IgD-negative memory B cell (primary cell): Measurements from ENCODE around the gene SHLD1. TPM values are rescaled to one million over a fixed set of nuclear protein-coding genes. Genes with fewer than 3 reads are reported as not detected.
"Not testable (repeated sequence)": the region's sequence is repeated elsewhere in the genome, so short reads cannot be mapped to it uniquely, and the experiment has no call there.

Experiments used
- H3K27ac Mint-ChIP-seq, 3 donors: one replicate each; pipeline ENCODE4 v1.8.0; 2020 to 2022; ENCODE audit warnings: mild to moderate bottlenecking in 3 of 3, mixed read lengths in 3 of 3, moderate library complexity in 1 of 3
- H3K27me3 Mint-ChIP-seq: one replicate; pipeline ENCODE4 v1.8.0; 2021; ENCODE audit warnings: mixed read lengths
- H3K36me3 Mint-ChIP-seq: one replicate; pipeline ENCODE4 v1.8.0; 2020; ENCODE audit warnings: mild to moderate bottlenecking, mixed read lengths
- H3K4me1 Mint-ChIP-seq, 3 donors: one replicate each; pipeline ENCODE4 v1.8.0; 2020 to 2022; ENCODE audit warnings: mixed read lengths in 3 of 3, mild to moderate bottlenecking in 1 of 3
- H3K4me3 Mint-ChIP-seq, 4 donors: one replicate each; pipeline ENCODE4 v1.8.0; 2020 to 2022; ENCODE audit warnings: mild to moderate bottlenecking in 4 of 4, mixed read lengths in 4 of 4, moderate library complexity in 3 of 4
- H3K9me3 Mint-ChIP-seq, 3 donors: one replicate each; pipeline ENCODE4 v1.8.0; 2020 to 2021; ENCODE audit warnings: mixed read lengths in 3 of 3, mild to moderate bottlenecking in 1 of 3
- polyA plus RNA-seq: library from polyadenylated mRNA; unstranded; fragments of 300-500 nt; fragmentation: Illumina TruSeq; gene quantifications from one replicate; pipeline ENCODE4 v1.2.3, GENCODE V29; 2021

SHLD1 gene, protein sequence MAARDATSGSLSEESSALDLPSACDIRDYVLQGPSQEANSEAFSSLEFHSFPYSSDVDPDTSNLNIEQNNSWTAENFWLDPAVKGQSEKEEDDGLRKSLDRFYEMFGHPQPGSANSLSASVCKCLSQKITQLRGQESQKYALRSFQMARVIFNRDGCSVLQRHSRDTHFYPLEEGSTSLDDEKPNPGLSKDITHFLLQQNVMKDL
- polyA plus RNA-seq, result 19.8 TPM

DNA sequence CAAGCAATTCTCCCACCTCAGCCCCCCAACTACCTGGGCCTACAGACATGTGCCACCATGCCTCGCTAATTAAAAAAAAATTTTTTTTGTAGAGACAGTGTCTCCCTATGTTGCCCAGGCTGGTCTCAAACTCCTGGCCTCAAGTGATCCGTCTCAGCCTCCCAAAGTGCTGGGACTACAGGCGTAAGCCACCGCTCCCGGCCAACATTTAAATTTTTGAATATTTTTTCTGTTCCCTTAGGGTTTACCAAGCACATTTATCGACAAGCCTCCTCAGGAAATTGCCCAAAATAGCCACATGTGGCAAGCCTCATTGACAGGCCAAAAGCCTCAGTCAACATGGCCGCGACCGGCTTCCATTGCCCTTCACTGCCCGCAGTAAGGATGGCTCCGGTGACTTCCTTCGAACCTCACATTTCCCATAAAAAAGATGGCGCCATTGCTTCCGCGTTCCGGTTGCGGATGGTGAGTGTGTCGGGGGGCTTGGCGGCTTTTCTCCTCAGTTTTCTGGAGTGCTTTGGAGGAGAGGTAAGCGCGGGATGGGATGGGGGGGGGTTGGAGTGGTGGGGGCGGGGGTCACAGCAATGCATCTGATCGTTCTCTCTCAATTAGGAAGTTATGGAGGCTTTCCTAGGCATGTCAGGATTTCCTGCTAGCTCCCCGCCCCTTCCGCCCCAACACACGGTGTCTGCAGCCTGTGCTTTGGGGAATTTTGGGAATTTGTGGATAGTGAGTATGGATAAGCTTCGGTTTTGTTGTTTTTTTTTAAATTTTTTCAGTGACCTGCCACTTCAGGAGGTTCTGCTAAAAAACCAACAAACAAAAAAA lies at the start of gene SHLD1:
SHLD1 (plus strand) TSS at position 450 of the 828 bp plus-strand sequence. CDS start 22,465 bp downstream, outside the sequence.
- Mint-ChIP-seq H3K27me3 (peaks cover 4% of the 10 kb centered on the region), H3K4me3 (peak within 1 kb of the TSS; percentile 87 to 99 (median 96)), H3K4me1 (peaks cover 12 to 14% (median 14%) of the 10 kb centered on the region in 3 donors), H3K27ac (peak within 1 kb of the TSS; percentile 19 to 99 (median 94)), H3K9me3 (peaks cover 0 to 2% (median 0%) of the 10 kb centered on the region in 3 donors), H3K36me3 (peaks cover 8% of the 10 kb centered on the region)

DNA sequence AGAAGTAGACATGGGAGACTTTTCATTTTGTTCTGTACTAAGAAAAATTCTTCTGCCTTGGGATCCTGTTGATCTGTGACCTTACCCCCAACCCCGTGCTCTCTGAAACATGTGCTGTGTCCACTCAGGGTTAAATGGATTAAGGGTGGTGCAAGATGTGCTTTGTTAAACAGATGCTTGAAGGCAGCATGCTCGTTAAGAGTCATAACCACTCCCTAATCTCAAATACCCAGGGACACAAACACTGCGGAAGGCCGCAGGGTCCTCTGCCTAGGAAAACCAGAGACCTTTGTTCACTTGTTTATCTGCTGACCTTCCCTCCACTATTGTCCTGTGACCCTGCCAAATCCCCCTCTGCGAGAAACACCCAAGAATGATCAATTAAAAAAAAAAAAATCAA lies 47.9 kb upstream of the SHLD1 start:
- not testable (repeated sequence) for H3K4me1 Mint-ChIP-seq, H3K27ac Mint-ChIP-seq, H3K9me3 Mint-ChIP-seq, H3K36me3 Mint-ChIP-seq, H3K4me3 Mint-ChIP-seq, H3K27me3 Mint-ChIP-seq

DNA sequence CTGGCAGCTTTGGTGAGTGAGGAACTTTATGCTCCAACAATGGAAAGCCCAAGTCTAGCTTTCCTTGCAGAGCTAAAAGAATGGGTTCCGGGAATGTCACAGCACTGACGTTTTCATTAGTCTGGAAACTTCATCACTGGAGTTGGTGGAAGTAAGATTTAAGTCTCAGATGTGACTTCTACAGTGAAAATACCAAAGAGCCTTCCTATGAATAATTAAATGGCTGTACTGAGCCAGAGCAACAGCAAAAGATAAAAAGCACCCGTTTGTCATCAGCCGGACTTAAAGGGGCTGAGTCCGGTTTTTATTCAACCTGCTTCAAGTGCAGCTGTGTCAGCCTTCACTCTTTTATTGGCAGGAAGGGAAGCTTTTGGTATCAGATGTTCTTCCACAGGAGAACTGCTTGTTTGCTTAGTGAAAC lies 46.5 kb upstream of the SHLD1 start:
- Mint-ChIP-seq H3K27me3 (peaks cover 4% of the 10 kb centered on the region), H3K36me3 (peaks cover 2% of the 10 kb centered on the region), H3K27ac (no peak overlapping the region), H3K4me3 (no peak overlapping the region), H3K9me3 (no peaks in the 10 kb centered on the region), H3K4me1 (peaks cover 0 to 2% (median 0%) of the 10 kb centered on the region in 3 donors)

DNA sequence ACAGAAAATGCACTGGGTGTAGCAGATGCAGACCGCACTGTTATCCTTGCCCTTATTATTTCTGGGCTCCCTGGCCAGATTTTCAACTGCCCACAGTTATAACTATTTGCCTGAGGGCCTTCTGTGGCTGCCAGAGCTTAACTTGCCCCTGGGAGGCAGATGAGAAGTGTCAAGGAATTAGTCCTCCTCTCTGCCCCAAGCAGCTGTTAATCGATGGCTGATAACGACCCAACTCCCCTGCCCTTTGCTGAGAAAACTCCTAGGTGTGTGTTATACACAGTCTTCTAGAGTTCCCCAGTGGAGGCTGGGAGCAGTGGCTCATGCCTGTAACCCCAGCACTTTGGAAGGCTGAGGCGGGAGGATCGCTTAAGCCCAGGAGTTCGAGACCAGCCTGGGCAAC lies 44.4 kb upstream of the SHLD1 start:
- H3K4me1 Mint-ChIP-seq, result peaks cover 0 to 3% (median 0%) of the 10 kb centered on the region in 3 donors
- H3K36me3 Mint-ChIP-seq, result no peaks in the 10 kb centered on the region
- H3K4me3 Mint-ChIP-seq, result no peak overlapping the region
- no peaks in the 10 kb centered on the region for H3K9me3 Mint-ChIP-seq
- H3K27me3 Mint-ChIP-seq, result peaks cover 6% of the 10 kb centered on the region
- H3K27ac Mint-ChIP-seq, result no peak overlapping the region

DNA sequence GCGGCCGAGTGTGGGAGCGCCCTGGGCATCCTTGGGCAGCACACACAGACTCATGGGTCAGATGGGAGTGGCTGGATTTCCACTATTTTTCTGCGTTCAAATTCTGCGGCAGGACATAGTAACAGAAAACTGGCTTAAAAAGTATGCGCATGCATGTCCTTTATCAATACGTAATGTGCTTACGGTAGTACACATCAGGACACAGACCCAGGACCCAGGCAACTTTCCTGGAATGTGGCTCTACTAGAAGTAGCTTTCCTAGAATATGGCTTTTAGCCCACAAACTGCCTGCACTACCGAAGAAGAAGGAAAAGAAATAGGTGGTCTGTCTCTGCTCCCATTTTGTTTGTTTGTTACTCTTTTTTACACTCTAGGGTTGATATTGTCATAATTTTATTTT lies 43.4 kb upstream of the SHLD1 start:
- Mint-ChIP-seq H3K27me3 (peaks cover 6% of the 10 kb centered on the region), H3K36me3 (no peaks in the 10 kb centered on the region), H3K4me1 (peaks cover 0 to 3% (median 0%) of the 10 kb centered on the region in 3 donors), H3K4me3 (no peak overlapping the region), H3K9me3 (no peaks in the 10 kb centered on the region), H3K27ac (no peak overlapping the region)

DNA sequence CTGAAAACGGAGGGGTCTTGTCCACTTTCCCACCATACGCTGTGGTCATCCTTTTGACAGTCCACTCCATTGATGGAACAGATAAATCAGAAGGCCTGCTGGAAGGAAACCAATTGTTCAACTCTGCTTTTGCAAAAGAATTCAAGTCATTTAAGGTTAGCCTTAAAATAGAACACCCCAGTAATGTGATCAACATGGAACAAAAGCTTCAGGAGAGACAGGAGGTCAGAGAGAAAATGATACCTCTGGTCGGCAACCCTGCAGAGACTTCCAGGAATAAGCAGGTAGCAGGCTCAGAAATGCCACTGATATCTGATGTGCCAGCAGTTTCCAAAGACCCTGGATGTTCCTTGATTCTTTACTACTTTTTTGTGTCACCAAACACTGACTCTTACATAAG lies 39.6 kb upstream of the SHLD1 start:
- Mint-ChIP-seq H3K27ac (no peak overlapping the region), H3K36me3 (peaks cover 2% of the 10 kb centered on the region), H3K4me3 (no peak overlapping the region)

DNA sequence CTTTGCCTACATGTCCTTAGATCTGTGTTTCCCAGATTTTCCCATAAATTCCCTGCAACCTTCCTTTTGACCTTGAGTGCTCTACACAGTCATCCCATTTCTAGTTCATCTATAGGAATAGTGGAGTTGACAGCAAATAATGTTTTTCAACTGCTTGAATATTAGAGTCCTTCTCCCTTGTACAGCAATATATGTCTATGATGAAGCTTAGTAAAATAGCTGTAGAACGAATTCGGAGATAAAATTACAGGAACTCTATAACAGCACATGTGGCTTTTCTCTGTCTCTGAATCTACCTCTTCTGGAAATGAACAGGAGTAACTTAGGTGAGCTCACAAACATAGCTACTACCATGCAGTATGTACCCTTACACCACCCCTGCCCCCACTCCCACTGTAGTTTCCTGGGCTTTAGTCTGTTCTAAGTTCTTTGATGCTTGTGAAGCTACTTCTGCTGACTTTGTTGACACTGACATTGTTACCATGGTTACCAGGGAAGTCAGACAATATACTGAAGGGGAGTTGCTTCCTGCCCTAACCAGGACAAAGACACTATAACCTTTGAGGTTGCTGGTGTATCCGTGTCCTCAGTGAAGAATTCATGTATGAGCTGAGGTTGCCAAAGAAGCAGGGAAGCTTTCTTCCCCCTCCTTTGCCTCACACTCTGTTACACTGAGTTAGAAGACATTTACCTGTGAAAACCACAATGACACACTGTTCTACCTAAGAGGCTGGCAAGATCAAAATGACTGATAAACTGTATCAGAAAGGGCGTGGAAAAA lies 35.8 kb upstream of the SHLD1 start:
- Mint-ChIP-seq H3K4me3 (peak overlapping the region in 2 of 4 donors; percentile 6 to 59), H3K9me3 (peaks cover 0 to 5% (median 5%) of the 10 kb centered on the region in 3 donors), H3K4me1 (peaks cover 12 to 19% (median 17%) of the 10 kb centered on the region in 3 donors), H3K36me3 (peaks cover 2% of the 10 kb centered on the region), H3K27ac (peak overlapping the region; percentile 14 to 85 (median 81)), H3K27me3 (peaks cover 22% of the 10 kb centered on the region)

More for the DNA sequence above, 39.6 kb upstream of the SHLD1 start:
- peaks cover 8 to 13% (median 12%) of the 10 kb centered on the region in 3 donors for H3K4me1 Mint-ChIP-seq
- peaks cover 0 to 5% (median 5%) of the 10 kb centered on the region in 3 donors for H3K9me3 Mint-ChIP-seq
- peaks cover 15% of the 10 kb centered on the region for H3K27me3 Mint-ChIP-seq

DNA sequence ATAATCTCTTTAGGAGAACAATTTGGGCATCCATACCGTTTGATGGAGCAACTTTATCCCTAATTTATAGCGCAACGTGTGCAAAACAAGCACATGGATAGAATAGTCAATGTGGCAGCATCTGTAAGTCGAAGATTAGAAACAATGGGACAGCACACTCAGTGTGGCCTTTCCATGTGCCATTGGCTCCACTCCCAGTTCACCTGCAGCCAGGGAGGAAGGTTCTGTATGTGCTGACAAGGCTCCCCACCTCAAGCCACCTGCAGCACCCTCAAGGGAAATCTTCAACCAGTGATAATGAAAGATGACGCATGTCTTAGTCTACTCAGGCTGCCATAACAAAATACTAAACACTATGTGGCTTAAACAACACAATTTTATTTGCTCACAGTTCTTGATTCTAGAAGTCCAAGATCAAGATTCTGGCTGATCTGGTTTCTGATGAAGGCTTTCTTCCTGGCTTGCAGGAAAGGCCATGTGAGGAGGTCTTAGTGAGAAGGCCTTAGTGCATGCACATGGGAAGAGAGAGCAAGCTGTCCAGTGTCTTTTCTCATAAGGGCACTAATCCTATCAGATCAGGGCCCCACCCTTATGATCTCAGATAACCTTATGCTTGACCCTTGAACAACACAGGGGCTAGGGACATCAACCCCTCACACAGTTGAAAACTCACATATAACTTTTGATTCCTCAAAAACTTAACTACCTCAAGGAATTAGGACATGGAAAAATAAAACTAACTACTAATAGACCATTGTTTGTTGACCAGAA lies 34.9 kb upstream of the SHLD1 start:
- Mint-ChIP-seq H3K27me3 (peaks cover 27% of the 10 kb centered on the region), H3K4me1 (peaks cover 12 to 26% (median 20%) of the 10 kb centered on the region in 3 donors), H3K9me3 (peaks cover 0 to 5% (median 5%) of the 10 kb centered on the region in 3 donors), H3K36me3 (peaks cover 2% of the 10 kb centered on the region), H3K27ac (peak overlapping the region in 2 of 3 donors; percentile 31 to 81), H3K4me3 (peak overlapping the region in 1 of 4 donors; percentile 59)

DNA sequence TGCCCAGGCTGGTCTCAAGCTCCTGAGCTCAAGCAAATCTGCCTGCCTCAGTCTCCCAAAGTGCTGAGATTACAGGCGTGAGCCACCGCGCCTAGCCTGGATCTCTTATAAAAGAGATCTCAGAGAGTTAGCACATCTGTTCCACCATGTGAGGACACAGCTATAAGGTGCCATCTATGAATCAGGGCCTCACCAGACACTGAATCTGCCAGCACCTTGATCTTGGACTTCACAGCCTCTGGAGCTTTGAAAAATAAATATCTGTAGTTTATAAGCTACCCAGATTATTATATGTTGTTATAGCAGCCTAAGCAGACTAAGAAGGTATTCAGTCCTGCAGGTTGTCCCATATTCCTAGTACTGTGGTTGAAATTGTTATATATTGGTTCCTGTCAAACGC lies 33.2 kb upstream of the SHLD1 start:
- H3K9me3 Mint-ChIP-seq, result peaks cover 0 to 5% (median 5%) of the 10 kb centered on the region in 3 donors
- no peak overlapping the region for H3K27ac Mint-ChIP-seq
- peaks cover 2% of the 10 kb centered on the region for H3K36me3 Mint-ChIP-seq
- no peak overlapping the region for H3K4me3 Mint-ChIP-seq
- peaks cover 31% of the 10 kb centered on the region for H3K27me3 Mint-ChIP-seq
- H3K4me1 Mint-ChIP-seq, result peaks cover 12 to 26% (median 17%) of the 10 kb centered on the region in 3 donors

DNA sequence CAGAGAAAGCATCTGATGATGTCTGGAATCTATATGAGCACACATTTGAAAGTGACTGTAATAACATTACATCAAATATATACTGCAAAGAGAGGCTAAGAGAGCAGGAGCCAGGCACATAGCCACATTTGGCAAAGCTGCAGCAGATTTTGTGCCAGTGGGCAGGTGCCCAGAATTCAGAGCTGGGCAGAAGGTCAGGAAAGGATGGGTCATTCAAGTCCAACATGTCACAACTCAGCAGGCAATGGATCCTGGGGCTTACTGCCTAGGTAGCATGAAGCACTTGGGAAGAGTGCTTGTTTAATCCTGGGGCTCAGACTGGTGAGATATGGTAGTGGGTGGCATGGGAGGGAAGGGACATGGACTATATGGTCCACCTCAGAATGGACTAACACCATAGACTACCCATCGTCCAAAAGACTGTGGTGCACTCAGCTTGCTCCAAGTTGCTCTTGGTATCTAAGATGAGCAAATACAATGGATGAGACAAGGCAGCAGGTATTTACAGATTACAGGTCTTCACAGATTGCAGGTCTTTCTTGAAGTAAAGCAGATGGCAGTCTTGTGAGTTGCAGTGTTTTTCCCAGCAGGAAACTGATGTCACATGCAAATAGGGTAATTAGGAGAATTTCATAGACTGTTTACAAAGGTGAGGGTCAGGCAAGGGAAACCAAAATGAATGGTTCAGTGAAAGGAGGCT lies 31.2 kb upstream of the SHLD1 start:
- H3K27ac Mint-ChIP-seq, result peak overlapping the region in 1 of 3 donors; percentile 3
- H3K27me3 Mint-ChIP-seq, result peaks cover 26% of the 10 kb centered on the region
- H3K4me1 Mint-ChIP-seq, result peaks cover 12 to 26% (median 17%) of the 10 kb centered on the region in 3 donors
- H3K36me3 Mint-ChIP-seq, result no peaks in the 10 kb centered on the region
- H3K4me3 Mint-ChIP-seq, result no peak overlapping the region
- H3K9me3 Mint-ChIP-seq, result peaks cover 0 to 5% (median 5%) of the 10 kb centered on the region in 3 donors

DNA sequence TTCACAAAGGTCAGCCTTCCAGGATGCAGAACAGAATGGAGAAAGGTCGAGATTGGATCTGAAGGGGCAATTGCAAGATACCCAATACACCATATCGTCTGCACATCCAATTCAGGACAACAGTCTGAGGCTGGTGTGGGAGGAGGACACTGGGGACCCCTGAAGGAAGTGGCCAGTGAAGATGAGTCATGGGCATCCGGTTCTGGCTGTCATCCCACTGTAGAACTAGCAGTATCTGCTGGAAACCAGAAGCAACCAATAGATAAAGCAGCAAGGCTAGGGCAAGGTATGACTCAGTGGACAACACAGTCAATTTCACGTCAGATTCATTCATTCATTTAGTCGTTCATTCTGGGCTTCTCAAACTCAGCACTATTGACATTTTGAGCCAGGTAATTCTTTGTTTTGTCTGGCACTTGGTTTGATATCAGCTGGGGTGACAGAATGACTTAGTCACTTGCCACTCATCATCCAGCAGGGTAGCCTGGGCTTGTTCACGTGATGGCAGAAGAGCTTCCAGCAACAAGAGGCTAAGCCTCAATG lies 30.3 kb upstream of the SHLD1 start:
- Mint-ChIP-seq H3K4me1 (peaks cover 4 to 17% (median 10%) of the 10 kb centered on the region in 3 donors), H3K36me3 (no peaks in the 10 kb centered on the region), H3K27me3 (peaks cover 21% of the 10 kb centered on the region), H3K9me3 (peaks cover 0 to 3% (median 1%) of the 10 kb centered on the region in 3 donors), H3K4me3 (peak overlapping the region in 2 of 4 donors; percentile 7 to 35), H3K27ac (no peak overlapping the region)

DNA sequence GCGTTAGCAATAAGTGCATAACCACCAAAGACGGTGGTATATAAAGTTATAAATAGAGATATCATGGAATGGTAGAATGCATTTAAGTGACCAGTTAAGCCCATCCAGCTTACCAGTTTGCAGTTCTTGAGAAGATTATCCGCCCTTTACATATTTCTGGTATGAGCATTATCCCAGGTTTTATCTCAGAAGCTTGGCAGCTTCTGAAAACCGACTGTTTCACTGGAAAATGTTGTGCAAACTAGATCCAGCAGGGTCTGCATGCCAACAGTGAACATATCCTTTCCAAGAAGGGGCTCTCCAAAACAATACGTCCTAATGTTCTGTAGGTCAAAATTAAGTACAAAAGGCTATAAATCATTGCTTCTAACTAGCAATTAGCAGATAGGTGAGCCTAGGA lies 29.5 kb upstream of the SHLD1 start:
- H3K27ac Mint-ChIP-seq, result no peak overlapping the region
- no peaks in the 10 kb centered on the region for H3K9me3 Mint-ChIP-seq
- H3K27me3 Mint-ChIP-seq, result peaks cover 21% of the 10 kb centered on the region
- H3K36me3 Mint-ChIP-seq, result no peaks in the 10 kb centered on the region
- no peak overlapping the region for H3K4me3 Mint-ChIP-seq
- H3K4me1 Mint-ChIP-seq, result peaks cover 4 to 15% (median 6%) of the 10 kb centered on the region in 3 donors

DNA sequence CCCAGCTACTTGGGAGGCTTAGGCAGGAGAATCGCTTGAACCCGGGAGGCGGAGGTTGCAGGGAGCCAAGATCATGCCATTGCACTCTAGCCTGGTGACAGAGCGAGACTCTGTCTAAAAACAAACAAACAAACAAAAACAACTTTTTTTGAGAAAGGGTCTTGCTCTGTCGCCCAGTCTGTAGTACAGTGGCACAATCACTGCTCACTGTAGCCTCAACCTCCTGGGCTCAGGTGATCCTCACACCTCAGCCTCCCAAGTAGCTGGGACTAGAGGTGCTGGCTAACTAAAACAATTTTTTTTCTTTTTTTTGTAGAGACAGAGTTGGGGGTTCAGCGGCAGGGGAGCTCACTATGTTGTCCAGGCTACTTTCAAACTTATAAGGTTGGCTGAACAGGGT lies 28.8 kb upstream of the SHLD1 start:
- Mint-ChIP-seq H3K4me1 (peaks cover 4 to 15% (median 6%) of the 10 kb centered on the region in 3 donors), H3K27me3 (peaks cover 21% of the 10 kb centered on the region)
- not testable (repeated sequence) for H3K27ac Mint-ChIP-seq, H3K36me3 Mint-ChIP-seq, H3K4me3 Mint-ChIP-seq, H3K9me3 Mint-ChIP-seq
